Activated B cell treated with CpG ODN at 0.5 μM for 24 hours (primary cell): ENCODE results near the gene PRKCE. TPM values are rescaled to one million over a fixed set of nuclear protein-coding genes. Genes with fewer than 3 reads are reported as not detected.

Source experiments
- ATAC-seq: fragments of 200-7000 bp; cut with Tn5 transposase; one replicate; pipeline ENCODE4 v1.10.0; 2021; ENCODE audit warnings: low read depth, mild to moderate bottlenecking, moderate library complexity
- CTCF ChIA-PET: fragments of 350-600 bp; sonication (Branson Sonifier 250); formaldehyde crosslinking; loops from one replicate; lab custom pipeline; 2021; ENCODE audit warnings: antibody characterized with exemption; lab: Charles Lee
- POLR2A ChIA-PET: fragments of 350-600 bp; sonication (Branson Sonifier 250); formaldehyde crosslinking; loops from one replicate; lab custom pipeline; 2021; ENCODE audit warnings: antibody characterized with exemption; lab: Charles Lee
- DNase-seq: peaks from one replicate; pipeline ENCODE4 v3.0.0; 2022
- H3K27ac Mint-ChIP-seq: one replicate; pipeline ENCODE4 v1.8.0; 2020; ENCODE audit warnings: mixed read lengths
- H3K27me3 Mint-ChIP-seq: one replicate; pipeline ENCODE4 v1.8.0; 2021; ENCODE audit warnings: mixed read lengths
- H3K36me3 Mint-ChIP-seq: one replicate; pipeline ENCODE4 v1.8.0; 2021; ENCODE audit warnings: low read depth, mixed read lengths
- H3K4me1 Mint-ChIP-seq: one replicate; pipeline ENCODE4 v1.8.0; 2021; ENCODE audit warnings: mixed read lengths
- H3K4me3 Mint-ChIP-seq: one replicate; pipeline ENCODE4 v1.8.0; 2020; ENCODE audit warnings: mild to moderate bottlenecking, mixed read lengths
- H3K9me3 Mint-ChIP-seq: one replicate; pipeline ENCODE4 v1.8.0; 2020; ENCODE audit warnings: mixed read lengths
- CTCF ChIP-seq: fragments of 200-600 bp; IDR thresholded peaks from one replicate; pipeline ENCODE4 v1.8.0; 2022; ENCODE audit warnings: antibody characterized with exemption, mild to moderate bottlenecking
- intact Hi-C: fragments of 100-400 bp; cut with micrococcal nuclease; formaldehyde crosslinking; loops from one replicate; pipeline ENCODE4 v1.15.1; 2024
- total RNA-seq: library from RNA; stranded (reverse); gene quantifications from 2 replicates; pipeline ENCODE4 v1.2.3, GENCODE V29; 2022

PRKCE gene
- total RNA-seq, 1 donor from 2014 or later = 53.8 TPM

GRCh38 chr2:46231721-46232120 lies 580.2 kb downstream of the PRKCE start:
- DNase-seq (no peak), ATAC-seq (no peak)
- intact Hi-C loops = no loop called here
- H3K27me3 Mint-ChIP-seq = peaks cover 4% of the 10 kb centered on the region
- no peak for TF ChIP-seq CTCF
- H3K36me3 Mint-ChIP-seq = no peaks in the 10 kb centered on the region
- H3K4me1 Mint-ChIP-seq = peaks cover 2% of the 10 kb centered on the region
- H3K9me3 Mint-ChIP-seq = no peaks in the 10 kb centered on the region
- CTCF ChIA-PET = no interaction called here
- H3K27ac Mint-ChIP-seq = no peak overlapping the region
- H3K4me3 Mint-ChIP-seq = no peak overlapping the region
- POLR2A ChIA-PET = interaction anchor here (0.6 kb wide), 1 partner anchor 466 kb away, joined by 3 read pairs; no protein-coding TSS in a partner anchor

GRCh38 chr2:46232860-46233259 lies 581.4 kb downstream of the PRKCE start:
- CTCF ChIA-PET = no interaction called here
- no peak overlapping the region for H3K27ac Mint-ChIP-seq

GRCh38 chr2:46236006-46236875 lies 584.8 kb downstream of the PRKCE start:
- TF ChIP-seq CTCF = no peak
- no peaks in the 10 kb centered on the region for H3K4me1 Mint-ChIP-seq
- H3K4me3 Mint-ChIP-seq = no peak overlapping the region
- no peaks in the 10 kb centered on the region for H3K36me3 Mint-ChIP-seq
- ATAC-seq = no peak
- POLR2A ChIA-PET = no interaction called here
- CTCF ChIA-PET = no interaction called here
- H3K9me3 Mint-ChIP-seq = no peaks in the 10 kb centered on the region
- DNase-seq = no peak
- peaks cover 3% of the 10 kb centered on the region for H3K27me3 Mint-ChIP-seq
- intact Hi-C loops = no loop called here
- no peak overlapping the region for H3K27ac Mint-ChIP-seq

More at GRCh38 chr2:46232860-46233259, 581.4 kb downstream of the PRKCE start:
- ATAC-seq (no peak), DNase-seq (no peak)
- intact Hi-C loops = no loop called here
- peaks cover 2% of the 10 kb centered on the region for H3K4me1 Mint-ChIP-seq
- peaks cover 6% of the 10 kb centered on the region for H3K27me3 Mint-ChIP-seq
- no peak overlapping the region for H3K4me3 Mint-ChIP-seq
- POLR2A ChIA-PET = no interaction called here
- H3K36me3 Mint-ChIP-seq = no peaks in the 10 kb centered on the region
- TF ChIP-seq CTCF = no peak
- no peaks in the 10 kb centered on the region for H3K9me3 Mint-ChIP-seq

GRCh38 chr2:46236876-46237859 lies 585.7 kb downstream of the PRKCE start:
- Mint-ChIP-seq H3K36me3 (no peaks in the 10 kb centered on the region), H3K4me1 (no peaks in the 10 kb centered on the region), H3K4me3 (no peak overlapping the region), H3K9me3 (no peaks in the 10 kb centered on the region), H3K27ac (no peak overlapping the region), H3K27me3 (peaks cover 3% of the 10 kb centered on the region)
- intact Hi-C loops = no loop called here
- ATAC-seq (no peak), DNase-seq (no peak)
- CTCF ChIA-PET = no interaction called here
- POLR2A ChIA-PET = no interaction called here
- TF ChIP-seq CTCF = no peak

Other genes starting within 250 kb of the PRKCE start
- gene SRBD1, start 40.4 kb upstream of the PRKCE start, total RNA-seq = 20.2 and 20.8 TPM in 2 replicates